ENCODE results near the gene SI. TPM values are rescaled to one million over a fixed set of nuclear protein-coding genes. Genes with fewer than 3 reads are reported as not detected.
"Not testable (repeated sequence)": the region's sequence is repeated elsewhere in the genome, so short reads cannot be mapped to it uniquely, and the experiment has no call there.

The SI gene
- total and polyA plus RNA-seq, 2 experiments from 2014 or later: not detected

GRCh38 chr3:165011557-165011956 lies 66.7 kb downstream of the SI start:
- Histone ChIP-seq H3K36me3 (ENCODE audit: low read depth) (no peaks in the 10 kb centered on the region), H3K9me2 (ENCODE audit: insufficient read depth) (no peaks in the 10 kb centered on the region), H2AFZ (no peak overlapping the region), H3K4me3 (no peak overlapping the region), H3K4me2 (ENCODE audit: unreplicated experiment) (no peak overlapping the region), H3K79me2 (ENCODE audit: insufficient read depth) (no peaks in the 10 kb centered on the region), H4K20me1 (ENCODE audit: insufficient read depth) (no peaks in the 10 kb centered on the region), H3K4me1 (ENCODE audit: insufficient read depth) (no peaks in the 10 kb centered on the region), H3K27ac (no peak overlapping the region), H3K27me3 (replicated peaks; ENCODE audit: insufficient read depth) (no peaks in the 10 kb centered on the region), H3K9me3 (ENCODE audit: low read depth) (no peaks in the 10 kb centered on the region), H3K9ac (no peak overlapping the region), H3F3A (ENCODE audit: insufficient read depth) (no peaks in the 10 kb centered on the region)
- 73 to 81% methylated on average over 3 of the region's 3 CpGs for WGBS, 2 experiments (ENCODE audit: low coverage in 1 of 2, low lambda C conversion rate in 2 of 2, missing lambda C conversion rate in 2 of 2)
- no peak for DNase-seq
- TF ChIP-seq EZH2 (IDR thresholded peaks at IDR 0.05; ENCODE audit: insufficient read depth, poor library complexity, severe bottlenecking): no peak
- TF ChIP-seq EZH2phosphoT487 (IDR thresholded peaks at IDR 0.05; ENCODE audit: insufficient read depth, low read depth): no peak
- in situ Hi-C loops (cut with MboI): no loop called here

DNA sequence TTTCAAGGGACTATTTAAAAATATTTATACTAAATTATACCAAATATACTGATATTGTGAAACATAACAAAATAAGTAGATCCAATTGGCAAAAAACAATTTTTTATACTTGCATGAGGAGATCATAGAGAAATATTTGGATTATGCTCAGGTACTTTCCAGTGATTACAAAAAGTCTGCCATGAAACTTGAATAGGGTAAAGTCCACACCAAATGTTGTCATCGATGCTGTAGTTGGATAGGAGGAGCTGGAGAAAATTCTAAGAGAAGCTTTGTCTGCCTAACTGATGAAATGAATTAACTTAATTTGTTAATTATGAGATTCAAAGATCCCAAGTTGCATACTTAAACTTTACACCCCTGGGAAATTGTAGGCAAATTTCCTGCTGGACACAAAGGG lies 93.3 kb downstream of the SI start:
- no peak for TF ChIP-seq EZH2 (IDR thresholded peaks at IDR 0.05; ENCODE audit: insufficient read depth, poor library complexity, severe bottlenecking)
- no peak for TF ChIP-seq EZH2phosphoT487 (IDR thresholded peaks at IDR 0.05; ENCODE audit: insufficient read depth, low read depth)
- no peaks in the 10 kb centered on the region for H3K9me3 ChIP-seq (ENCODE audit: low read depth)
- H3K27ac ChIP-seq: no peak overlapping the region
- in situ Hi-C loops (cut with MboI): no loop called here
- no peaks in the 10 kb centered on the region for H4K20me1 ChIP-seq (ENCODE audit: insufficient read depth)
- H3K27me3 ChIP-seq (replicated peaks; ENCODE audit: insufficient read depth): no peaks in the 10 kb centered on the region
- no peaks in the 10 kb centered on the region for H3K36me3 ChIP-seq (ENCODE audit: low read depth)
- no peak overlapping the region for H2AFZ ChIP-seq
- DNase-seq: no peak
- no peak overlapping the region for H3K4me2 ChIP-seq (ENCODE audit: unreplicated experiment)
- no peaks in the 10 kb centered on the region for H3K79me2 ChIP-seq (ENCODE audit: insufficient read depth)
- no peaks in the 10 kb centered on the region for H3K4me1 ChIP-seq (ENCODE audit: insufficient read depth)
- H3K9me2 ChIP-seq (ENCODE audit: insufficient read depth): no peaks in the 10 kb centered on the region
- H3K4me3 ChIP-seq: no peak overlapping the region
- H3K9ac ChIP-seq: no peak overlapping the region
- WGBS, 2 experiments (ENCODE audit: low coverage in 1 of 2, low lambda C conversion rate in 2 of 2, missing lambda C conversion rate in 2 of 2): 5 to 6% methylated on average over 1 of the region's 1 CpG
- H3F3A ChIP-seq (ENCODE audit: insufficient read depth): no peaks in the 10 kb centered on the region

DNA sequence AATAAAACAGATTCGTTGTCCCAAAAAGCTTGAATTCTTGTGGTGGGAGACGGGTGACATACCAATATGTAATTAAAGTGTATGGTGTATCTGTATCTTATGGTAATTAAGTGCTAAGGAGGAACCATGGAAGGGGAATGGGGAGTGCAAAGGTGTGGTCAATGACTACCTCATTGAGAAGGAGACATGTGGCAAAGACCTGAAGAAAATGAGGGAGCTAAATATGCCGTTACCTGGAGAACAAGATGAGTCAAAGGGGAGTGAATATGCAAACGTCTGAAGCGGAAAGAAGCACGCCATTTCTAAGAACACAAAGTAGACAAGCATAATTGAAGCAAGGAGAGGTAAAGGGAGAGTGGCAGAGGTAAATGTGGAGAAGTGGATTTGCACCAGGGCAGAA lies 115.7 kb downstream of the SI start:
- Histone ChIP-seq H3K27me3 (replicated peaks; ENCODE audit: insufficient read depth) (no peaks in the 10 kb centered on the region), H3K36me3 (ENCODE audit: low read depth) (no peaks in the 10 kb centered on the region), H3F3A (ENCODE audit: insufficient read depth) (no peaks in the 10 kb centered on the region), H3K4me1 (ENCODE audit: insufficient read depth) (no peaks in the 10 kb centered on the region), H3K4me2 (ENCODE audit: unreplicated experiment) (no peak overlapping the region), H3K9ac (no peak overlapping the region), H4K20me1 (ENCODE audit: insufficient read depth) (no peaks in the 10 kb centered on the region), H3K9me3 (ENCODE audit: low read depth) (no peaks in the 10 kb centered on the region), H3K4me3 (no peak overlapping the region), H3K27ac (no peak overlapping the region), H3K9me2 (ENCODE audit: insufficient read depth) (no peaks in the 10 kb centered on the region), H3K79me2 (ENCODE audit: insufficient read depth) (no peaks in the 10 kb centered on the region), H2AFZ (no peak overlapping the region)
- 26 to 31% methylated on average over 6 of the region's 6 CpGs for WGBS, 2 experiments (ENCODE audit: low coverage in 1 of 2, low lambda C conversion rate in 2 of 2, missing lambda C conversion rate in 2 of 2)
- TF ChIP-seq EZH2 (IDR thresholded peaks at IDR 0.05; ENCODE audit: insufficient read depth, poor library complexity, severe bottlenecking): no peak
- TF ChIP-seq EZH2phosphoT487 (IDR thresholded peaks at IDR 0.05; ENCODE audit: insufficient read depth, low read depth): no peak
- in situ Hi-C loops (cut with MboI): no loop called here
- DNase-seq: no peak

GRCh38 chr3:164952966-164953365 lies 125.3 kb downstream of the SI start:
- Histone ChIP-seq H3F3A (ENCODE audit: insufficient read depth) (no peaks in the 10 kb centered on the region), H3K36me3 (ENCODE audit: low read depth) (no peaks in the 10 kb centered on the region), H3K4me2 (ENCODE audit: unreplicated experiment) (no peak overlapping the region), H3K27ac (no peak overlapping the region), H3K9ac (no peak overlapping the region), H3K27me3 (replicated peaks; ENCODE audit: insufficient read depth) (no peaks in the 10 kb centered on the region), H3K9me3 (ENCODE audit: low read depth) (no peaks in the 10 kb centered on the region), H3K4me3 (no peak overlapping the region), H4K20me1 (ENCODE audit: insufficient read depth) (no peaks in the 10 kb centered on the region), H3K4me1 (ENCODE audit: insufficient read depth) (no peaks in the 10 kb centered on the region), H2AFZ (no peak overlapping the region), H3K9me2 (ENCODE audit: insufficient read depth) (no peaks in the 10 kb centered on the region), H3K79me2 (ENCODE audit: insufficient read depth) (no peaks in the 10 kb centered on the region)
- in situ Hi-C loops (cut with MboI): no loop called here
- 27 to 36% methylated on average over 3 of the region's 3 CpGs for WGBS, 2 experiments (ENCODE audit: low coverage in 1 of 2, low lambda C conversion rate in 2 of 2, missing lambda C conversion rate in 2 of 2)
- no peak for DNase-seq
- TF ChIP-seq EZH2 (IDR thresholded peaks at IDR 0.05; ENCODE audit: insufficient read depth, poor library complexity, severe bottlenecking) (no peak), EZH2phosphoT487 (IDR thresholded peaks at IDR 0.05; ENCODE audit: insufficient read depth, low read depth) (no peak)

GRCh38 chr3:164951403-164951802 lies 126.9 kb downstream of the SI start:
- H3K27me3 ChIP-seq (replicated peaks; ENCODE audit: insufficient read depth); DNase-seq; H3K9ac ChIP-seq; H3K9me3 ChIP-seq (ENCODE audit: low read depth); H3K9me2 ChIP-seq (ENCODE audit: insufficient read depth); in situ Hi-C loops (cut with MboI); H3K27ac ChIP-seq; H2AFZ ChIP-seq; H3K4me1 ChIP-seq (ENCODE audit: insufficient read depth); H3K79me2 ChIP-seq (ENCODE audit: insufficient read depth); H3K4me2 ChIP-seq (ENCODE audit: unreplicated experiment); H3F3A ChIP-seq (ENCODE audit: insufficient read depth); H4K20me1 ChIP-seq (ENCODE audit: insufficient read depth); H3K4me3 ChIP-seq; H3K36me3 ChIP-seq (ENCODE audit: low read depth): not testable (repeated sequence)
- WGBS, 2 experiments (ENCODE audit: low coverage in 1 of 2, low lambda C conversion rate in 2 of 2, missing lambda C conversion rate in 2 of 2): 29 to 42% methylated on average over 7 of the region's 7 CpGs
